Effector memory CD8-positive, alpha-beta T cell (primary cell): ENCODE results near the gene TMEM247.

ENCODE experiments used
- ATAC-seq: fragments of 150-1000 bp; cut with Tn5 transposase; replicated peaks from 2 replicates; pipeline ENCODE4 v1.10.0; 2021; ENCODE audit warnings: mild to moderate bottlenecking, moderate library complexity
- DNase-seq, 3 experiments: peaks; one replicate each; pipeline ENCODE4 v3.0.0; 2021
- H3K27ac Mint-ChIP-seq, 2 donors: one replicate each; pipeline ENCODE4 v1.8.0; 2022; ENCODE audit warnings: mild to moderate bottlenecking in 2 of 2, mixed read lengths in 2 of 2, moderate library complexity in 2 of 2
- H3K27me3 Mint-ChIP-seq, 2 donors: one replicate each; pipeline ENCODE4 v1.8.0; 2022; ENCODE audit warnings: mixed read lengths in 2 of 2
- H3K36me3 Mint-ChIP-seq: one replicate; pipeline ENCODE4 v1.8.0; 2022; ENCODE audit warnings: mild to moderate bottlenecking, moderate library complexity, mixed read lengths; ENCODE audit not compliant: insufficient read depth
- H3K4me1 Mint-ChIP-seq, 2 donors: one replicate each; pipeline ENCODE4 v1.8.0; 2022; ENCODE audit warnings: low read depth in 2 of 2, mixed read lengths in 2 of 2
- H3K4me3 Mint-ChIP-seq, 2 donors: one replicate each; pipeline ENCODE4 v1.8.0; 2022; ENCODE audit warnings: mild to moderate bottlenecking in 2 of 2, mixed read lengths in 2 of 2, moderate library complexity in 2 of 2
- H3K9me3 Mint-ChIP-seq, 2 donors: one replicate each; pipeline ENCODE4 v1.8.0; 2022; ENCODE audit warnings: mixed read lengths in 2 of 2
- total RNA-seq, 9 experiments: gene quantifications; one replicate each; lab custom pipeline; 2026; lab: John Stamatoyannopoulos, UW

TMEM247 gene
- 0 to 0.07 (median 0) reads per million in 9 experiments for total RNA-seq

DNA sequence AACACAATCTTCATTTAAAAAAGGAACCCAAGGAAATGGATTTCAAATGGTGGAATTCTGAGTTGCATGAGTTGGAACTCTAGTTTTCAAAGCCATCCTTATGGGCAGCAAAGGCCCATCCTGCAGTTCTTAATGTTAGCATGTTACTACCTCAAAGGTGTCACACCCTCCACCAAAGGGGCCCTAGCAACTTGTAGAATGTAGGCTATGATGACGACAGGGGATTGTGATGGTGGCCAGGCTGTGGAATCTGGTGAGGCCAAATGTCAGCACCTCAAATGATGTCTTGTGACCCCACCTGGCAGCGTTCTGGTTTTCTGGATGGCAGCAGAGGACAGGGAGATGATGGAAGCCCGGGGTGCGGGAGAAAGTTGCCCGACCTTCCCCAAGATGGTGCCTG lies at the start of gene TMEM247:
Gene TMEM247 (plus strand): TSS at position 301 of the 400 bp plus-strand sequence.
- DNase-seq (no peak), ATAC-seq (no peak)
- Mint-ChIP-seq H3K36me3 (no peaks in the 10 kb centered on the region), H3K4me1 (peaks cover 14 to 21% of the 10 kb centered on the region in 2 donors), H3K4me3 (no peak within 1 kb of the TSS), H3K27me3 (no peaks in the 10 kb centered on the region), H3K9me3 (peaks cover 0 to 4% of the 10 kb centered on the region in 2 donors), H3K27ac (no peak within 1 kb of the TSS)

DNA sequence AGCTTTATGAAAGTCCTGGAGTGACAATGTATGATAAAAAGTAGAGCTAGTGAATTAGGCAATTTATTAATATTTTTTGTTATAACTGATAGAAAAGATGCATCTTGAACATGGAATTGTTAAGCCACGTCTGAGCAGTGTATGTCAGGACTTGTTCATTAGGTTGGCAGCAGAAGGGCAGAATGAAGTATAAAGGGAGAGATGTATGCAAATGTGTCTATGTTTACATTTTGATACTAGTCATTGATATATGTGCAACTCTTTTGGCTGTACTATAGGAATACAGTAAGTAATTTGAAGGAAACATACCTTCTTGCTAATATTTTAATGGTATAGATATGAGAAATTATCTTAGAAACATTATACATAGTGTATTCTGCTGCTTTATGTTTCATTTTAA lies 49.0 kb upstream of the TMEM247 start:
- Mint-ChIP-seq H3K27me3 (no peaks in the 10 kb centered on the region), H3K36me3 (no peaks in the 10 kb centered on the region), H3K9me3 (no peaks in the 10 kb centered on the region), H3K4me3 (no peak overlapping the region), H3K27ac (no peak overlapping the region), H3K4me1 (peaks cover 45 to 51% of the 10 kb centered on the region in 2 donors)
- DNase-seq (no peak), ATAC-seq (no peak)

DNA sequence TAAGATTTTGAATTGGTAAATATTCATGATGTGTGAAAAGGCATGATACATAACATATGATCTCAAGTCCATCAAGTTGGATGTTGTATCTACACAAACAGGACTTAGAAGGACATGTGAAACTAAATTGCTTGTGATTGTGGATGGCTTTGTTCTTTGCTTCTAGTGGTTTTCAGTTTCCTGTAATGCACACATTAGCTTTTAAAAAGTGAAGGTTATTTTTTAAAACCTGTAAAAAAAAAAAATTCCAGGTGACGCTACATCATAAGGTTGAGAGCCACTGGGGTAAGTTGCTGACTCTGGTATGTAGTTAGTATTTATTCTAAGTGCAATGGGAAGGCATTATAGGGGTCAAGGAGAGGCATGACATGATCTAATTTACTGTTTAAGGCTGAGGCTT lies 48.4 kb upstream of the TMEM247 start:
- DNase-seq = no peak
- no peaks in the 10 kb centered on the region for H3K9me3 Mint-ChIP-seq
- ATAC-seq = peak; percentile 75
- H3K36me3 Mint-ChIP-seq = no peaks in the 10 kb centered on the region
- H3K4me1 Mint-ChIP-seq = peaks cover 44 to 55% of the 10 kb centered on the region in 2 donors
- H3K4me3 Mint-ChIP-seq = peak overlapping the region; percentile 1 to 29
- H3K27ac Mint-ChIP-seq = peak overlapping the region in 1 of 2 donors; percentile 86
- H3K27me3 Mint-ChIP-seq = no peaks in the 10 kb centered on the region

DNA sequence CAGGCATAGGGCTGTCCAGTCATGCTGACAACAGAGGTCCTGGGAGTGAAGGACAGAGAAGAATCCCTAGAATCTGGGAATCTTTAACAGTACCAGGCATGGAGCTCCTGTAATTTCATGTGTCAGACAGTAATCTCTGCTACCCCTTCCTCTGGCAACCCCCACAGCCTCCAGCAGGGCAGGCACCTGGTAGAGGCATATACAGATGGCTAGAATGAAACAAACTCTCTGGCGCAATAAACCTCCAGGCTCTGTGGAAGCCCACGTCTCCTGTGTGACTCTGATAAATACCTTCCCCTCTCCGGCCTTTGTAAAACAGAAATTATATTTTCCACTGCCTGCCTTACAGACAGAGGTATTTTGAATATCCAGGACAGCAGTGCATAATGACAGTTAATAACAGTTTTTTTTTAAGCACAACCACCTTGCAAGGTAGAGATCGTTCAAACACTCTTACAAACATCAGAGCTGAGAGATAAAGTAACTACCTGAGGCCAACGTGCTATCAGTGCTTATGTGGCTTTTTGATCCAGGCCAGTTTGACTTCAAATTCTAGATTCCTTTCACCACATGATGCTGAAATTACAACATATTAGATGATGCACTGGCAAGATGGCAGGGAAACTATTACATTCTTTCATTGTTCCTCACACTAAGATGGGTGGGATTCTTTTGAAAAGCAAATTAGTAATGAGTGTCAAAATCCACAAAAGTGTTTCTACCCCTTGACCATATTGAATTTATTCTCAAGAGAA lies 47.7 kb upstream of the TMEM247 start:
- Mint-ChIP-seq H3K27ac (peak overlapping the region in 1 of 2 donors; percentile 86), H3K4me1 (peaks cover 45 to 59% of the 10 kb centered on the region in 2 donors), H3K36me3 (no peaks in the 10 kb centered on the region), H3K27me3 (no peaks in the 10 kb centered on the region), H3K4me3 (peak overlapping the region; percentile 1 to 29), H3K9me3 (no peaks in the 10 kb centered on the region)
- DNase-seq = no peak
- peak; percentile 58 for ATAC-seq

DNA sequence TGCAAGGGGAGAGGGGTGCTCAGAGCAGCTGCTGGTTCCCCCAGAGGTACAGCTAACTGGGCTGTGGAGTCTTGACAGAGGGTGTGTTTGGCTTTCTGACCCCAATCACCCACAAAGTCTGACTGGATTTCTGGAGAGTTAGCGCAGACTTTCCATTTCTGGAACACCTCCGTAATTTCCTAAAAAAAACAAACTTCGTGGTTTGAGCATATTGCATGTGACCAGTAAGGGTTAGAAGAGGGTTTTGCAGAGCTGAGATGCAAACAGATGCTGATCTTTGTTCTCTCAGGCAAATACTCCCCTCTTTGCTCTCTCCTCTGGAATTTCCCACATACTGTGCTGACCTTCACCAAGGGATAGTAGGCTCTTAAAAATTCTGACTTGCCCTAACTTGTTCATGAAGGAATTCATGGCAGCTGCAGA lies 44.5 kb upstream of the TMEM247 start:
- Mint-ChIP-seq H3K9me3 (no peaks in the 10 kb centered on the region), H3K36me3 (no peaks in the 10 kb centered on the region), H3K27ac (no peak overlapping the region), H3K27me3 (no peaks in the 10 kb centered on the region), H3K4me3 (peak overlapping the region; percentile 33 to 42), H3K4me1 (peaks cover 65 to 83% of the 10 kb centered on the region in 2 donors)
- no peak for DNase-seq
- no peak for ATAC-seq

DNA sequence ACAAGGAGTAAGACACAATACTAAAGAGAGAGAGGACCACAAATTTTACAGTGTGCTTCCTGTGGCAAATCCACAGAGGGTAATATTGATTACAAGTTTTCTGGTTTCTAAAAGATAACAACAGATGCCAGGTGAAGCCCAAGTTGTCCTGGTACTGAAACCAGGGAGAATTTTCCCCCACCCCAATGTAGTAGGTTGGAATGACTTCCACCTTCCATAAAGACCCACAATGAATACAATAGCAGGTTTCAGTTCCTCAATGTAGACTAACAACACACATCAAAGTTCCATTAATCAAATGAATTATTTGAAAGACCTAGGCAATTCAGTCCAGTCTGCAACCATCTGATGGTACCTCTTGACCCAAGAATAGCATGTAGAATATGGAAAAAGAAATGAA lies 44.0 kb upstream of the TMEM247 start:
- DNase-seq = no peak
- Mint-ChIP-seq H3K27me3 (no peaks in the 10 kb centered on the region), H3K27ac (no peak overlapping the region), H3K4me3 (peak overlapping the region in 1 of 2 donors; percentile 42), H3K36me3 (no peaks in the 10 kb centered on the region), H3K9me3 (no peaks in the 10 kb centered on the region), H3K4me1 (peaks cover 68 to 83% of the 10 kb centered on the region in 2 donors)
- ATAC-seq = no peak

DNA sequence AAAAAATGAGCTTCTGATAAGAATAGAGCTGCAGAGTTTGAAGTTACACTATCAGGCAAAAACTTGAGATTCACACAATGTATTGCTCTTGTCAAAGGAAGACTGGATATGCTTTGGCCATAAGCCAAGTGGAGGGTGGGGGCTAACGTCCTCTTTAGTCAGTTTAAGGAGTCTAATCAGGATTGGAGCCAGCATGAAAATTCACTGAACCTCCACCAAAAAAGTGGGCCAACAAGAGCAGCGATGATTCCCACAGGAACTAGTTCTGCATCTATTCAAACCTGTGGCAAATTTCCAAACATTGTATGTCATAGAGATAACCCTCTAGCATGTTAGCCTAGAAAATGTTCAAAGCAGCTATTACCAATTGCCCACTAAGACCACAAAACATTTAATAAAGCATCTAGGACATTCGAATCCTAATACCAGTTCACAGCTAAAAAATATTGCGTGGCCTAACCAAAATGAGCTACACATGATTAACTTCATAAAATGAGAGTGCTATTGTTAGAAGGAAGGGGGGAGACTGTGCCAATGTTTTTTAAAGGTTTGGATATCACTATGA lies 43.5 kb upstream of the TMEM247 start:
- Mint-ChIP-seq H3K4me3 (no peak overlapping the region), H3K36me3 (no peaks in the 10 kb centered on the region), H3K27ac (no peak overlapping the region), H3K27me3 (no peaks in the 10 kb centered on the region), H3K9me3 (no peaks in the 10 kb centered on the region), H3K4me1 (peaks cover 67 to 80% of the 10 kb centered on the region in 2 donors)
- DNase-seq = no peak
- no peak for ATAC-seq

DNA sequence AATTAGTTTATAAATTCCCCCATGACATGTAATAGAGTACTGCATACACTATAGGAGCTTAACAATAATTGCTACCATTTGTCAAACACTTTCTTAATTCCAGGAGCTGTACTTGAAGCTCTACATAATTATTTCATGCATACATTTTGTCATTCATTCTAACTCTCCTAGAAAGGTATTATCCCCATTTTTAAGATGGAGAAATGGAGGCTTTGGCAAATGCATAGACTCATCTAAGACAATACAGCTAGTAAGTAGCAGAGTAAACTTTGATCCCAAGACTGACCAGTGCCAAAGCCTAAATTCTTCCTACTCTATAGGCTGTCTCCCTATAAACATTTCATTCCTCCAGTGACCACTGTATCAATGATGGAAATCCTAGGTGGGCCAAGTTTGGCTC lies 42.6 kb upstream of the TMEM247 start:
- no peaks in the 10 kb centered on the region for H3K36me3 Mint-ChIP-seq
- H3K27me3 Mint-ChIP-seq = no peaks in the 10 kb centered on the region
- H3K9me3 Mint-ChIP-seq = no peaks in the 10 kb centered on the region
- H3K4me3 Mint-ChIP-seq = no peak overlapping the region
- no peak overlapping the region for H3K27ac Mint-ChIP-seq
- peaks cover 58 to 71% of the 10 kb centered on the region in 2 donors for H3K4me1 Mint-ChIP-seq
- ATAC-seq (no peak), DNase-seq (no peak)

DNA sequence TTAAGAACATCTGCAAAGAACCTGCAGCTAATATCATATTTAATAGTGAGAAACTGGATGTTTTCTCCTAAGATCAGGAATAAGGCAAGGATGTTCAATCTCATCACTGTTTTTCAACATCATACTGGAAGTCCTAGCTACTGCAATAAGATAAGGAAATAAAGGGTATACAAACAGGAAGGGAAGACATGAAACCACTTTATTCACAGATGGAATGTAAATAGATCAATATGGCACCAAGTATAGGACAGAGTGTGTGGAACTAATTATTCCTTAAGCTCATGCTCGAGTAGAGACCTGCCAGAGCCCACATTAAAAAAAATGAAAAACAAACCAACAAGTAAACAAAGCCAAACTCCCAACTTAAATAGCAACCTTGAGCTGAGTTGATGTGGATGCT lies 41.3 kb upstream of the TMEM247 start:
- Mint-ChIP-seq H3K4me1 (peaks cover 51 to 61% of the 10 kb centered on the region in 2 donors), H3K36me3 (no peaks in the 10 kb centered on the region), H3K9me3 (no peaks in the 10 kb centered on the region), H3K27me3 (no peaks in the 10 kb centered on the region), H3K4me3 (peak overlapping the region in 1 of 2 donors; percentile 11), H3K27ac (no peak overlapping the region)
- ATAC-seq (no peak), DNase-seq (no peak)

DNA sequence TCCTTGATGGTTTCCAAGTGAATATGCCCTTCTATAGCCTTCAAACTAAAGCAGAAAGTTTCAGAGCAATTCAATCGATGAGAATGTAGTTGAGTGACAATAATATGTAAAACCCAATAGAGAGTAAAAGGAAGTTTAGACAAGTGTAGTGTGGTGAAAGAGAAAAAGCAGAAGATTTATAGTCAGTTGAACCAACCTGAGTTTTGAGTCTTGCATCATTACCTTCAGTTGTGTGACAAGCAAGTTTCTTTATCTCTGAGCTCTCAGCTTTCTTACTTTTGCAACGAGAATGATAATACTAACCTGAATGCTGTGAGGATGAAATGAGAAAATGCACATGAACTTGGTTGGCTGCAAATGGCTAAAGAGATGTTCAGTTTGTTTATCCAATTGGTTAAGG lies 40.6 kb upstream of the TMEM247 start:
- Mint-ChIP-seq H3K4me3 (peak overlapping the region; percentile 54 to 62), H3K4me1 (peaks cover 51 to 64% of the 10 kb centered on the region in 2 donors), H3K27ac (peak overlapping the region; percentile 2 to 56)

DNA sequence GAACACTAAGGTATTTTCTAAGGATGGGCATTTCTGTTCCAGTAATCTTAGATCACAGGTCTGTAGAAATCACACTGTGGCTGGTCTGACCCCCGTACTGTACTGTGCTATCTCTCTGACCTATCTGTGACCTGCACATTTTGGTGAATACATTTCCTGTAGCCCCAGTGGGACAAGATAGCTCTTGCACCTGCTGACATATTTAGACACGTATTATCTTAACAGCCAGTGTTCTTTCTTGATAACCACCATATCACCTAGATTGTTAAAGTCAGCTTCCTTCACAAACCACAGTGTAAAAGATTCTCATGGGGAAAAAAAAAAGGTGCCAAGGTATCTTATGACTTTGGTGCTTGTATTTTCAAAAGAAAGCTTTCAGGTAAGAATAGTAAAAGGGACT lies 39.8 kb upstream of the TMEM247 start:
- DNase-seq (peak; percentile 54 to 66 (median 59)), ATAC-seq (peak; percentile 96)
- H3K4me3 Mint-ChIP-seq = peak overlapping the region; percentile 54 to 62

More for the DNA sequence above, 40.6 kb upstream of the TMEM247 start:
- H3K36me3 Mint-ChIP-seq = no peaks in the 10 kb centered on the region
- ATAC-seq (no peak), DNase-seq (no peak)
- H3K9me3 Mint-ChIP-seq = no peaks in the 10 kb centered on the region
- H3K27me3 Mint-ChIP-seq = no peaks in the 10 kb centered on the region

DNA sequence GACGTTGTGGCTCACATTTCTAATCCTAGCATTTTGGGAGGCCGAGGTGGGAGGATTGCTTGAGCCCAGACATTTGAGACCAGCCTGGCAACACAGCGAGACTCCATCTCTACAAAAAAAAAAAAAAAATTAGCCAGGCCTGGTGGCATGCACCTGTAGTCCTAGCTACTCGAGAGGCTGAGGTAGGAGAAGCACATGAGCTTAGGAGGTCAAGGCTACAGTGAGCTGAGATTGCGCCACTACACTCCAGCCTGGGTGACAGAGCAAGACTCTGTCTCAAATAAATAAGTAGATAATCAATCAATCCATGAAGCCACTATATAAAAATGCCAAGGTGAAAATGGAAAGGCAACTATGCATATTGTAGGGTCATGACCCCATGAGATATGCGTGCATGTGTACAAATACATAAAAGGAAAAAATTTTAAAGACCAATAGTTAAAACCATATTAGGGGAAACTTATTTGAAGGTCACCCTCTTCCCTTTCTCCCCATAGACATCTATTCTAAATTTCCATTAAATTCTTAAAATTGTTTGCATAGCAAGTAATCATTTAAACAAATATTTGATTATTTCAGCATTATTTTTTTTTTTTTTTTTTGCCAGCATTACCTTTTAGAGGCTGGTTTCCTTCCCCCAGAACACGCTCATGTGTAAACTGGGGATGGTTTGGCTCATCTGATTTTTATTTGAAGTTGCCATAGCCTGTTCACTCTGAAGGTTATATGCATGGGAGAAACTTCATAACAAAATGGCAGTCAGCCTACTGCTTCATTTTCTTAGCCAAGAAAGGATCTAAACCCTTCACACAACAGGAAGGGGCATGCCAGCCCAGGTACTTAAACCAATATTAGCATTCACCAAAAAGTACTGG lies 37.3 kb upstream of the TMEM247 start:
- Mint-ChIP-seq H3K9me3 (no peaks in the 10 kb centered on the region), H3K36me3 (no peaks in the 10 kb centered on the region), H3K4me1 (peaks cover 36 to 45% of the 10 kb centered on the region in 2 donors), H3K27me3 (no peaks in the 10 kb centered on the region), H3K27ac (peak overlapping the region in 1 of 2 donors; percentile 11), H3K4me3 (no peak overlapping the region)
- DNase-seq = no peak
- ATAC-seq = no peak

More for the DNA sequence above, 39.8 kb upstream of the TMEM247 start:
- H3K9me3 Mint-ChIP-seq = no peaks in the 10 kb centered on the region
- no peaks in the 10 kb centered on the region for H3K27me3 Mint-ChIP-seq
- H3K36me3 Mint-ChIP-seq = no peaks in the 10 kb centered on the region
- H3K4me1 Mint-ChIP-seq = peaks cover 46 to 62% of the 10 kb centered on the region in 2 donors
- peak overlapping the region; percentile 73 to 81 for H3K27ac Mint-ChIP-seq

DNA sequence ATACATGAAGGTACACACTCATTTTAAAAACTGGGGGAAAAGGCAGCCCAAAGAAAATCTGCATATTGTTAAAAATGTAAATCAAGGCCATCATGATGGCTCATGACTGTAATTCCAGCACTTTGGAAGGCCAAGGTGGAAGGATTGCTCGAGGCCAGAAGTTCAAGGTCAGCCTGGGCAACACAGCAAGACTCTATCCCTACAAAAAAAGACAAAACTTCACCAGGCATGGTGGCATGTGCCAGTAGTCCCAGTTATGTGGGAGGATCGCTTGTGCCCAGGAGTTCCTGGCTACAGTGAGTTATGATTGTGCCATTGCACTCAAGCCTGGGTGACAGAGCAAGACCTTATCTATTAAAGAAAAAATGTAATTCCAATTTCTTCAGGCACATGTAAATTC lies 34.6 kb upstream of the TMEM247 start:
- Mint-ChIP-seq H3K27me3 (peaks cover 6 to 7% of the 10 kb centered on the region in 2 donors), H3K9me3 (no peaks in the 10 kb centered on the region), H3K36me3 (no peaks in the 10 kb centered on the region), H3K27ac (no peak overlapping the region), H3K4me1 (peaks cover 18 to 26% of the 10 kb centered on the region in 2 donors), H3K4me3 (no peak overlapping the region)
- DNase-seq (no peak), ATAC-seq (no peak)
